Stomach smooth muscle (tissue), 2 donors: ENCODE measurements around the gene MPZL3.

Experiments used
- H3K27ac ChIP-seq: one replicate; pipeline ENCODE4 v1.7.0; 2013; ENCODE audit warnings: mild to moderate bottlenecking, low read length, inconsistent platforms
- H3K27me3 ChIP-seq, 2 donors: one replicate each; pipeline ENCODE4 v1.7.0; 2013; ENCODE audit warnings: low read length in 2 of 2; ENCODE audit not compliant: insufficient read depth in 2 of 2, control insufficient read depth in 1 of 2
- H3K36me3 ChIP-seq, 2 donors: one replicate each; pipeline ENCODE4 v1.7.0; 2013; ENCODE audit warnings: low read length in 2 of 2; ENCODE audit not compliant: control insufficient read depth in 2 of 2, insufficient read depth in 2 of 2
- H3K4me1 ChIP-seq: one replicate; pipeline ENCODE4 v1.7.0; 2013; ENCODE audit warnings: low read length; ENCODE audit not compliant: control insufficient read depth, insufficient read depth
- H3K4me3 ChIP-seq, 2 donors: one replicate each; pipeline ENCODE4 v1.7.0; 2013; ENCODE audit warnings: low read length in 2 of 2
- H3K9ac ChIP-seq, 2 donors: one replicate each; pipeline ENCODE4 v1.7.0; 2013; ENCODE audit warnings: low read length in 2 of 2, mild to moderate bottlenecking in 1 of 2
- H3K9me3 ChIP-seq, 2 donors: one replicate each; pipeline ENCODE4 v1.7.0; 2013; ENCODE audit warnings: low read length in 2 of 2; ENCODE audit not compliant: control insufficient read depth in 2 of 2
- donor health status: healthy.
- donor health status: Pancreatic carcinoma.

The MPZL3 gene

GRCh38 chr11:118212131-118212725, 39.9 kb downstream of the MPZL3 start:
- H3K27ac ChIP-seq, result no peak overlapping the region
- no peaks in the 10 kb centered on the region for H3K4me1 ChIP-seq

DNA sequence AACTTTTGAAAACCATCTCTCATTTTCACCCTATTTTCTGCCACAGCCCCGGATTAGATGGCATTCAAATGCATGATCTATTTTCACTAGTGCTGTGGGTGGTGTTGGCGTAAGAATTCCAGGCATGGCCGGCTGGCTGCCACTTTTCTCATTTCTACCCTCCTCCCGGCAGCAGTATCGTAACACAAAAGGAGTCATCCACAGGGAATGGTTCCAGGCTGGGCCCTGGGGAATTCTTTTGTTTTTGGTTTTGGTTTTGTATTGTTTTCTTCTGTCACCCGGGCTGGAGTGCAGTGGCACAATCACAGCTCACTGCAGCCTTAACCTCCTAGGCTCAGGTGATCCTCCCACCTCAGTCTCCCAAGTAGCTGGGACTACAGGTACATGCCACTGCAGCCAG, 41.2 kb downstream of the MPZL3 start:
- no peak overlapping the region for H3K4me3 ChIP-seq
- H3K9ac ChIP-seq, result no peak overlapping the region
- no peaks in the 10 kb centered on the region for H3K4me1 ChIP-seq
- no peak overlapping the region for H3K27ac ChIP-seq
- H3K36me3 ChIP-seq, result no peaks in the 10 kb centered on the region
- H3K27me3 ChIP-seq, result peaks cover 4 to 12% of the 10 kb centered on the region in 2 donors
- H3K9me3 ChIP-seq, result no peaks in the 10 kb centered on the region

More at GRCh38 chr11:118212131-118212725, 39.9 kb downstream of the MPZL3 start:
- Histone ChIP-seq H3K9ac (no peak overlapping the region), H3K4me3 (no peak overlapping the region), H3K9me3 (no peaks in the 10 kb centered on the region), H3K36me3 (no peaks in the 10 kb centered on the region), H3K27me3 (peaks cover 4 to 12% of the 10 kb centered on the region in 2 donors)

DNA sequence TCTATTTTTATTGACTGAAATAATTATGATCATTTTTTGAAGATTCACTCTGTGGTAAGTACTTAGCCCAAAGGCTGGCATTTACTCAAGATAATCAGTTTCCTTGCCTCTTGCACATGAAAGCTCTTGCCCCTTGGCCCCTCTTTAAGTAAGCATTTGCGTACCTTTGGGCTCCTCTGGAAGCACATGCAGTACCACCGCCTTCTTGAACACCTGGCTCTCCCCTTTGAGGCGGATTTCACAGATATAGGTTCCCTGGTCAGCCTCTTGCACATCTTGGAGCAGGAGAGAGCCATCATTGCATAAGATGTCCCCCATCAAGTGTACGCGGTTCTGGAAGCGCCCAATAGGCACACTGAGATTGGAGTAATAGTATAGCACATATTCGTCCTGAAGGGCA, 41.8 kb downstream of the MPZL3 start:
- no peaks in the 10 kb centered on the region for H3K4me1 ChIP-seq
- no peaks in the 10 kb centered on the region for H3K36me3 ChIP-seq

DNA sequence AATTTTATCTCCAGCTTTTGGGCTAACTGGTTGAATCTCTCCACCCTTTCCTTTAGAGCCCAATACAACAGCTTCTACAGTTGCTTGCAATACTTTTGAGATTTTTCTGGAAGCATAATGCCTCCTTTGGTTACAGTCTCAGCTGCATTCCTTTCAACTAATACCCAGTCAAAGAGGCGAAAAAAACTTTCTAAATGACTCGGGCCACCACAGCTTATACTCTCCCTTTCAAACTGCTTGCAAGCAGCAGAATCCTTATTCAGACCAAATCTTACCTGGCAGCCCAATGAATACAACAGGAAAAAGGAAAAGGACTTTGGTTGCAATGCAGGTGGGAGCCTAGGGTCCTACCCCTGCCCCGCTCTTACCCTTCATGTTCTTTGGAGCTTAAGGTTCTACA, 43.1 kb downstream of the MPZL3 start:
- Histone ChIP-seq H3K36me3 (no peaks in the 10 kb centered on the region), H3K4me1 (no peaks in the 10 kb centered on the region), H3K9me3 (no peaks in the 10 kb centered on the region), H3K4me3 (no peak overlapping the region), H3K27me3 (peaks cover 7 to 17% of the 10 kb centered on the region in 2 donors), H3K27ac (no peak overlapping the region), H3K9ac (no peak overlapping the region)

More for the DNA sequence above, 41.8 kb downstream of the MPZL3 start:
- Histone ChIP-seq H3K9ac (no peak overlapping the region), H3K27me3 (peaks cover 7 to 16% of the 10 kb centered on the region in 2 donors), H3K27ac (no peak overlapping the region), H3K9me3 (no peaks in the 10 kb centered on the region), H3K4me3 (no peak overlapping the region)

- Histone ChIP-seq H3K4me1 (no peaks in the 10 kb centered on the region), H3K27me3 (peaks cover 7 to 13% of the 10 kb centered on the region in 2 donors), H3K36me3 (no peaks in the 10 kb centered on the region), H3K9ac (no peak overlapping the region), H3K27ac (no peak overlapping the region), H3K9me3 (no peaks in the 10 kb centered on the region), H3K4me3 (no peak overlapping the region)
Measured at GRCh38 chr11:118207079-118207478, 45.1 kb downstream of the MPZL3 start.

GRCh38 chr11:118206391-118207031, 45.7 kb downstream of the MPZL3 start:
- H3K4me1 ChIP-seq, result no peaks in the 10 kb centered on the region
- H3K27ac ChIP-seq, result no peak overlapping the region
- no peaks in the 10 kb centered on the region for H3K9me3 ChIP-seq
- no peak overlapping the region for H3K4me3 ChIP-seq
- peaks cover 7 to 13% of the 10 kb centered on the region in 2 donors for H3K27me3 ChIP-seq
- H3K36me3 ChIP-seq, result no peaks in the 10 kb centered on the region
- no peak overlapping the region for H3K9ac ChIP-seq

DNA sequence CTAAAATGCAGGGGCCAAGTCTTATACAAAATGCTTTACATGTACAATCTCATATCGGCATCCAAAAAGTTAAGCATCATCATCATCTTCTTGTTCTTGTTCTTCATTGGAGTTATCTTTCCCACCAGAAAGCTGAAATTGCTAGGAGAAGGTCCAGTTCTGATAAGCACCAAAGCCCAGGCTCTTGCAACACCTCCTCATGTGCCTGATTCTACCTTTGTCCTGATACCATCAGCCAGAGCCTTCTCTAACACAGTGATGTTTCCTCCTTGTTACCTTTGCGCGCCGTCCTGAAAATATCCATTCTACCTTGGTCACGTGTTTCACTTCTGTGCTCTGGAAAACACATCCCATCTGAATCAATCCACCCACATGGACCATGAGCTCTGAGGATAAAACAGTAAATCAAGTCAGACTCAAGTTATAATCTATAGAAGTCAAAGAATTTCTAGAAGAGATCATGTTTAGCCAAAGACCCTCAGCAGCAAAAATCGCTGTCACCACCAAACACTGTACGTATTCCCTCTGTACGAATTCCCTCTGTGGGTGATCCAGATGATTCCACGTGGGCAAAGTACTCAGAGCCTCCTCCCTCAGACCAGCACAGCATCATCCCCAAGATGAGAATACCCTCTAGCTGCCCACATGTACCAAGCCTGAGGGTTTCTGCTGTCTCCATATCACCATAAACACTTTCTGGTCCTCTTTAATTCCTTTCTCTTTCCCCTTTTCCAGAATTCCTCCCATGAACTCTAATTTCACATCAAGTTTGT, 46.4 kb downstream of the MPZL3 start:
- H3K9me3 ChIP-seq, result no peaks in the 10 kb centered on the region

GRCh38 chr11:118202599-118203422, 49.4 kb downstream of the MPZL3 start:
- H3K36me3 ChIP-seq, result no peaks in the 10 kb centered on the region
- peaks cover 3% of the 10 kb centered on the region for H3K4me1 ChIP-seq
- H3K9ac ChIP-seq, result no peak overlapping the region
- no peak overlapping the region for H3K27ac ChIP-seq
- H3K4me3 ChIP-seq, result no peak overlapping the region
- no peaks in the 10 kb centered on the region for H3K9me3 ChIP-seq
- peaks cover 3 to 7% of the 10 kb centered on the region in 2 donors for H3K27me3 ChIP-seq

More for the DNA sequence above, 46.4 kb downstream of the MPZL3 start:
- Histone ChIP-seq H3K4me3 (no peak overlapping the region), H3K27me3 (peaks cover 7 to 11% of the 10 kb centered on the region in 2 donors), H3K27ac (no peak overlapping the region), H3K9ac (no peak overlapping the region), H3K4me1 (no peaks in the 10 kb centered on the region), H3K36me3 (no peaks in the 10 kb centered on the region)

GRCh38 chr11:118201966-118202365, 50.2 kb downstream of the MPZL3 start:
- Histone ChIP-seq H3K27me3 (peaks cover 3 to 5% of the 10 kb centered on the region in 2 donors), H3K9me3 (no peaks in the 10 kb centered on the region), H3K4me3 (no peak overlapping the region), H3K9ac (no peak overlapping the region), H3K4me1 (peaks cover 3% of the 10 kb centered on the region), H3K36me3 (no peaks in the 10 kb centered on the region), H3K27ac (no peak overlapping the region)

- peaks cover 3% of the 10 kb centered on the region for H3K4me1 ChIP-seq
- H3K4me3 ChIP-seq, result no peak overlapping the region
- peaks cover 3 to 5% of the 10 kb centered on the region in 2 donors for H3K27me3 ChIP-seq
- no peaks in the 10 kb centered on the region for H3K9me3 ChIP-seq
- H3K36me3 ChIP-seq, result no peaks in the 10 kb centered on the region
- no peak overlapping the region for H3K9ac ChIP-seq
- no peak overlapping the region for H3K27ac ChIP-seq
Measured at GRCh38 chr11:118200901-118201680, 51.1 kb downstream of the MPZL3 start.
